H1 (cell line): ENCODE measurements around the gene XNDC1N.

Experiments
- ASH2L ChIP-seq: fragments of 200-600, 300-600 bp; sonication (generic); IDR thresholded peaks from one replicate; pipeline ENCODE4 v1.7.1; 2017; ENCODE audit warnings: low read length
- CHD1 ChIP-seq: IDR thresholded peaks from 2 replicates; pipeline ENCODE4 v1.6.1; 2012; ENCODE audit warnings: low read depth, low read length, improper control_type of control experiment
- CHD2 ChIP-seq: IDR thresholded peaks from 2 replicates; pipeline ENCODE4 v1.6.1; 2012; ENCODE audit warnings: low read length, improper control_type of control experiment
- POLR2A ChIP-seq, 2 experiments: IDR thresholded peaks; 1 replicate in 1 of 2; 2 replicates in 1 of 2; pipeline ENCODE4 v1.6.1; 2011; ENCODE audit warnings: low read depth in 2 of 2, low read length in 2 of 2, mild to moderate bottlenecking in 2 of 2; ENCODE audit errors: control extremely low read depth in 1 of 2
- RXRA ChIP-seq: IDR thresholded peaks from 2 replicates; pipeline ENCODE4 v1.6.1; 2011; ENCODE audit warnings: low read depth, mild to moderate bottlenecking, low read length, moderate library complexity; ENCODE audit not compliant: insufficient read depth
- TF ChIP-seq, protein P1 (sequence below), 3 experiments: IDR thresholded peaks; 1 replicate in 2 of 3; 2 replicates in 1 of 3; pipeline versions ENCODE4 v1.5.1 to v1.6.1; 2011; ENCODE audit warnings: low read length in 3 of 3, mild to moderate bottlenecking in 3 of 3, inconsistent platforms in 2 of 3, low read depth in 1 of 3, moderate library complexity in 1 of 3; ENCODE audit not compliant: insufficient read depth in 1 of 3; ENCODE audit errors: control extremely low read depth in 1 of 3

DNA sequence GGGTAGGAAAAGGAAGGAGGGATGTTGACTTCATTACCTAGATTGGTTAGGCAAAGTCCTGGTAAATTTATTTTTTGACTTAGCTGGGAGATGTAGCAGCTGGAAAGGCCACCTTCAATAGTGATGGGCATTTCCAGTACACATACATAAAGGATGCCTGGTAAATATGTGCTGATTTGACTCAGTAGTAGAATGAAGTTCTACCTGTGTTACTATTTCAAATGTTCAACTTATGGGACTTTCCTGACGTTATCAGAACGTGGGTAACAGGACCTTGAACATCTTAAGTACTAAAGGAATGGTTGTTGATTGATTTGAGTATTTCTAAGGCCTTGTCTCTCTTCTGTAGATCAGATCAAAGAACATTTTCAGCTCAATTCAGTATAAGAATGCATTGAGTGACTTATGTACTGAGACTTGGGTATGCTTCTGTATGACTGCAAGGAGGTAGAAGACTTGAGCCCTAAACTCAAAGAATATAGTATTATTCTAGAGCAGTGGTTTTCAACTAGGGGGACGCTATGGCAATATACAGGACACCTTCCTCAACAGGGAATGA lies 27.6 kb upstream of the XNDC1N start:
- TF ChIP-seq CHD1 (no peak), POLR2A (IDR thresholded peaks at IDR 0.05; ENCODE audit: control extremely low read depth in 1 of 2, low read depth in 2 of 2, low read length in 2 of 2) (no peak), CHD2 (no peak), ASH2L (no peak), RXRA (no peak)
- TF ChIP-seq, protein P1, sequence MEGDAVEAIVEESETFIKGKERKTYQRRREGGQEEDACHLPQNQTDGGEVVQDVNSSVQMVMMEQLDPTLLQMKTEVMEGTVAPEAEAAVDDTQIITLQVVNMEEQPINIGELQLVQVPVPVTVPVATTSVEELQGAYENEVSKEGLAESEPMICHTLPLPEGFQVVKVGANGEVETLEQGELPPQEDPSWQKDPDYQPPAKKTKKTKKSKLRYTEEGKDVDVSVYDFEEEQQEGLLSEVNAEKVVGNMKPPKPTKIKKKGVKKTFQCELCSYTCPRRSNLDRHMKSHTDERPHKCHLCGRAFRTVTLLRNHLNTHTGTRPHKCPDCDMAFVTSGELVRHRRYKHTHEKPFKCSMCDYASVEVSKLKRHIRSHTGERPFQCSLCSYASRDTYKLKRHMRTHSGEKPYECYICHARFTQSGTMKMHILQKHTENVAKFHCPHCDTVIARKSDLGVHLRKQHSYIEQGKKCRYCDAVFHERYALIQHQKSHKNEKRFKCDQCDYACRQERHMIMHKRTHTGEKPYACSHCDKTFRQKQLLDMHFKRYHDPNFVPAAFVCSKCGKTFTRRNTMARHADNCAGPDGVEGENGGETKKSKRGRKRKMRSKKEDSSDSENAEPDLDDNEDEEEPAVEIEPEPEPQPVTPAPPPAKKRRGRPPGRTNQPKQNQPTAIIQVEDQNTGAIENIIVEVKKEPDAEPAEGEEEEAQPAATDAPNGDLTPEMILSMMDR (IDR thresholded peaks at IDR 0.05; ENCODE audit: control extremely low read depth in 1 of 3, insufficient read depth in 1 of 3, low read depth in 1 of 3, low read length in 3 of 3), result no peak
